ENCODE measurements around the gene CES1.
A peak's percentile ranks its signal among the peaks of the same experiment; 100 is the strongest.
"Not testable (repeated sequence)": the region's sequence is repeated elsewhere in the genome, so short reads cannot be mapped to it uniquely, and the experiment has no call there.

Gene CES1

DNA sequence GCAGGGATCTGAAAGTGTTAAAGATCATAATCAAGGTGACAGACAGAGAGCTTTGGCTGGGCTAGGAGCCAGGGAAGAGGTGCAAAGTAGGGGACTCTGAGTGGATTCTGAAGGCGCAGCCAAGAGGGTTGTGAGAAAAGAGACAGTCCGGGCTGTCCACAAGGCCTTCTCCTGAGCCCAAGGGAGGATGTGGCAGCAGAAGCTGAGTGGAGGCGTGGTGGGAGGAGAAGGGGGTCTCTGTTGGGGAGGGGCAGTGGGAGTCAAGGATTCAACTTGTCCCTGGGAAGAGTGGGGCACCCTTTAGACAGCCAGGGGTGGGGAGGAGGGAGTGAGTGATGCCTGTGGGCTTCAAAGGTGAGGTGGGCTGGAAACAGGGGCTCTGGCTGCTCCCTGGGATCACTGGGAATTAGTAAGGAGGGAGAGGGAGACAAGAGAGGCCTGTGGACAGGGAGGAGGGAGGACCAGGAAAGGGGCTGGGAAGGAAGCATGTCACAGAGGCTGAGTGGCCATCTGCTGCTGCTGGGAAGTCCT lies 10.6 kb downstream of the CES1 start:
- DNase-seq (ENCODE audit: low read depth in 2 of 2), result no peak
- TF ChIP-seq, protein P1, sequence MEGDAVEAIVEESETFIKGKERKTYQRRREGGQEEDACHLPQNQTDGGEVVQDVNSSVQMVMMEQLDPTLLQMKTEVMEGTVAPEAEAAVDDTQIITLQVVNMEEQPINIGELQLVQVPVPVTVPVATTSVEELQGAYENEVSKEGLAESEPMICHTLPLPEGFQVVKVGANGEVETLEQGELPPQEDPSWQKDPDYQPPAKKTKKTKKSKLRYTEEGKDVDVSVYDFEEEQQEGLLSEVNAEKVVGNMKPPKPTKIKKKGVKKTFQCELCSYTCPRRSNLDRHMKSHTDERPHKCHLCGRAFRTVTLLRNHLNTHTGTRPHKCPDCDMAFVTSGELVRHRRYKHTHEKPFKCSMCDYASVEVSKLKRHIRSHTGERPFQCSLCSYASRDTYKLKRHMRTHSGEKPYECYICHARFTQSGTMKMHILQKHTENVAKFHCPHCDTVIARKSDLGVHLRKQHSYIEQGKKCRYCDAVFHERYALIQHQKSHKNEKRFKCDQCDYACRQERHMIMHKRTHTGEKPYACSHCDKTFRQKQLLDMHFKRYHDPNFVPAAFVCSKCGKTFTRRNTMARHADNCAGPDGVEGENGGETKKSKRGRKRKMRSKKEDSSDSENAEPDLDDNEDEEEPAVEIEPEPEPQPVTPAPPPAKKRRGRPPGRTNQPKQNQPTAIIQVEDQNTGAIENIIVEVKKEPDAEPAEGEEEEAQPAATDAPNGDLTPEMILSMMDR (IDR thresholded peaks at IDR 0.05; ENCODE audit: low read depth, low read length), result no peak
- no peak overlapping the region for H3K4me3 ChIP-seq (replicated peaks in 1 of 2; ENCODE audit: low read depth in 2 of 2, low read length in 2 of 2)

DNA sequence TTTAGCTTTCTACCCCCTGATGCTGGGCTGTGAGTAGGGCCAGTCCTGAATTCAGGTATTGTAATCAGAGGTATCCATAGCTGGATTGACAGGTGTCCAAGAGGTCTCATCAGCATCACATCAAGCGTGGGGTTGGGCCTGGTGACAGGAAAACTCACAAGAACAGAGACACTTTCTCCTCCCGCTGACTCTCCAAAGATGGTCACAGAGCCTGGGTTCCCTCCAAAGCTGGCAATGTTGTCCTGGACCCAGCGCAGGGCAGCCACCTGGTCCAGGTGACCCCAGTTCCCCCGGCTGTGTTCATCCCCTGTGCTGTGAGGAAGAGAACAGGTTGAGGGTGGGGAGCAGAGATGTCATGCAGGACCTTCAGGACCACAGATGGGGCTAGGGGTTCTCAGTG lies 11.7 kb downstream of the CES1 start:
- no peak overlapping the region for H3K4me3 ChIP-seq (replicated peaks in 1 of 2; ENCODE audit: low read depth in 2 of 2, low read length in 2 of 2)
- no peak for DNase-seq (ENCODE audit: low read depth in 2 of 2)
- TF ChIP-seq, protein P1 (IDR thresholded peaks at IDR 0.05; ENCODE audit: low read depth, low read length), result no peak

DNA sequence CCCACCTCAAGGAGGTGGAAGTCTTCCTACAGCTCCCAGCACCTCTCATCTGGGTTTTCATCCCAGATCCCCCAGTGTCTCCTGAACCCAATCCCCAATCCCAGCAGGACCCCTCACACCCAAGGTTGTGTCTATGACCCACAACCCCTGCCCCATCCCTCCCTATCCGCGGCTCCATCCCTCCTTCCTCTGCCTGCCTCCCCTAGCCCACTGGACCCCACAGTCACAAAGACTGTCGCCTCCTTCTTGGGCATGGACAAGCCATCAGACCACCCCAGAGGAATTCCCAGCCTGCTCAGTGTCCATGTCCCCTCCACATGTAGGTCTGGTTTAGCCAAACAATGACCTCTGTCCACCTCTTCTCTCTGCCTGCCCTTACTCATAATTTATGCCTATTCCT lies 12.3 kb downstream of the CES1 start:
- no peak for DNase-seq (ENCODE audit: low read depth in 2 of 2)
- TF ChIP-seq, protein P1 (IDR thresholded peaks at IDR 0.05; ENCODE audit: low read depth, low read length), result no peak
- H3K4me3 ChIP-seq (replicated peaks in 1 of 2; ENCODE audit: low read depth in 2 of 2, low read length in 2 of 2), result no peak overlapping the region

DNA sequence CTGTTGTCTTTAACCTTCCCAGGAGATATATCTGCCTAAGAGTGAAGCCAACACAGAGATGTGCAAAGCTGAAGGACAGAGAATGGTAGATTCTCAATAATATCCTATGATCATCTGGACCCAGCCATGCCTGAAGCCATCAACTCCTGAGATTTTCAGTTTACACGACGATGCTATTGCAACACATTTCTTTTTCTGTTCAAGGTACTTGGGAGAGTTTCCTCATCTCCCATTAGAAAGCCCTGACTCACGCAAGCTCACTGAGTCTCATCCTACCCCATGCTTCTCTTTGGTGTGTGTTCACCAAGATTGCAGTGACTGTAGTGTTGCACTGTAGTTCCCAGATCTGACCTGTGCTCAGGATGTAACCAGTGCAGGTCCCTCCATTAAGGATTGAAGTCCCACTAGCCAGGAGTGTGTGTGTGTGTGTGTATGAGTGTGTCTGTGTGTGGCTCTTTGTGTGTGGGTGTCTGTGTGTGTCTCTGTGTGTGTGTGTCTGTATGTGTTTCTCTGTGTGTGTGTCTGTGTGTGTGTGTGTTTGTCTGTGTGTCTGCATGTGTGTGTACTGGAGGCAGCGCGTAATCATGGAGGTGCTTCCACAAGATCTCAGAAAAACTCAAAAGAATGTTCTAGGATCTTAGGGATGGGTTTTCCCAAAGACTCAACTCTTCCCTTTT lies 15.5 kb downstream of the CES1 start:
- TF ChIP-seq, protein P1 (IDR thresholded peaks at IDR 0.05; ENCODE audit: low read depth, low read length), result no peak
- peak in 1 of 2 donors; percentile 1 for DNase-seq (ENCODE audit: low read depth in 2 of 2)
- no peak overlapping the region for H3K4me3 ChIP-seq (replicated peaks in 1 of 2; ENCODE audit: low read depth in 2 of 2, low read length in 2 of 2)

DNA sequence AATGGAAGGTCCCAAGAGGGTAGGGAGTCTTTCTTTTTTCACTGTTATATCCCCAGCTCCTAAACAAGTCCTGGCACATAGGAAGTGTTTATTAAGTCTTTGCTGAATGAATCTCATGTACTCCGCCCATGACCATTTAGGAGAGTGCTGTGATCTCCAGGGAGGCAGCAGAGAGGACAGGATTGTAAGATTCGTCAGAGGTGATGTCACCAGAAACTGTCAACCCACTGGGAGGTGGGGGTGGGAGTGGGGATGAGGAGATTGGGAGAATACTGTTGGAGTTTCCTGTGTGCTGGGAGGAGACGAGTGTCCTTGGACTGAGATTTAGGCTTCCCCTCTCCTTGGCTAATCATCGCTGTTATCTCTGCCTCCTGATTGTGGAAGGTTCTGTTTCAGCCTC lies 16.7 kb downstream of the CES1 start:
- DNase-seq (ENCODE audit: low read depth in 2 of 2); H3K4me3 ChIP-seq (replicated peaks in 1 of 2; ENCODE audit: low read depth in 2 of 2, low read length in 2 of 2): not testable (repeated sequence)

DNA sequence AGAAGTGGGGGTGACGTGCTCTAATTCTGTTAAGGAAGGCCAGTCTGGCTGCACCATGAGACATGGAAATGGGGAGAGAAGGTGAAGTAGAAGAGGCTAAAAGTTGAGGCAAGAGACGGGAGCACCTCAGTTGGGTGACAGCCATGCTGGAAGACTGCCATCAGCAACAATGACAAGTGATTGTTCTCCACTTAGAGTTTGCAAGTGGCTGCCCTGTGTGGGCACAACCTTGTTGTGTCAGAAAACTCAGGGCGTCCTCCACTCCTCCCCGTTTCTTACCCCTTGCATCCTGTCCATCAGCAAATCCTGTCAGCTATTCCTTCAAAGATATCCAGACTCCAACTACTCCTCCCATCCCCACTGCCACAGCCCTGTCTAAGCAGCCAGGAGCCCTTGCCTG lies 17.6 kb downstream of the CES1 start:
- TF ChIP-seq, protein P1 (IDR thresholded peaks at IDR 0.05; ENCODE audit: low read depth, low read length), result no peak
- no peak overlapping the region for H3K4me3 ChIP-seq (replicated peaks in 1 of 2; ENCODE audit: low read depth in 2 of 2, low read length in 2 of 2)
- DNase-seq (ENCODE audit: low read depth in 2 of 2), result no peak

DNA sequence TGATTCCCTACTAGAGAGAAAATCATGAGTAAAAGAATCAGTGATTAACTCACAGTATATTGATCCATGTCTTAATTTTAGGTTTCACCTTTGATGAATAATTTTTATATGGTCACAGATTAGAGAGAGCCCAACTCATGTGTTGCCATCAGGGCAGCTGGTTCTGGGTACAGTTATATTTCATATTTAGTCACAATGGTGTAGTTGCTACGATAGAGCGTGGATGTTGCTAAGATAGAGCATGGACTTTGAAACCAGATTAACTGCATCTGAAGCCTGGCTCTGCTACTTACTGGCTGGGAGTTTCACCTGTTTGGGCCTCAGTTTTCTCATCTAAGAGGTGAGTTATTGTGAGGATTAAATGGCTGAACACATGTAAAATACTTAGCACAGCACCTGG lies 18.7 kb downstream of the CES1 start:
- not testable (repeated sequence) for DNase-seq (ENCODE audit: low read depth in 2 of 2); H3K4me3 ChIP-seq (replicated peaks in 1 of 2; ENCODE audit: low read depth in 2 of 2, low read length in 2 of 2)

DNA sequence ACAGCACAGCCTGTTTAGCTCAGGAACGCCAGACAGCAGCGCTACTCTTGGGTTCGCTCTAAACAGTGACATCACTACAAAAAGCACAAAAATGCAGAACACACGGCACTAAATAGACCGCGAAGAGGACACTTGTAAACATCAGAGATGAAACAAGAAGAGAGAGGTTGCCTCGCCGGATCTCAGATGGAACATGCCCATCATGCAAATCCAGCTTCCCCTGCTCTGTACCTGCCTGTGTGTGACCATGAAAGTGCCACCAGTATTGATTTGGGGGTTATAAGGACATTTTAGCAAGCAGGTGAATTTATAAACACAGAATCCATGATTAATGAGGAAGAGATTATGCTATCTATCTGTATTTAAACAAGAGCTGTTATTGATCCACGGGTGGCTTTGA lies 19.2 kb downstream of the CES1 start:
- DNase-seq (ENCODE audit: low read depth in 2 of 2); H3K4me3 ChIP-seq (replicated peaks in 1 of 2; ENCODE audit: low read depth in 2 of 2, low read length in 2 of 2): not testable (repeated sequence)
